HUES6 (cell line): ENCODE results near the gene TRIM2.

ENCODE experiments used
- H3K27ac ChIP-seq: 2 replicates; pipeline ENCODE4 v1.7.0; 2013; ENCODE audit warnings: low read depth, mild to moderate bottlenecking, low read length, inconsistent platforms
- H3K27me3 ChIP-seq: 2 replicates; pipeline ENCODE4 v1.6.1; 2013; ENCODE audit warnings: low read length; ENCODE audit not compliant: control insufficient read depth, insufficient read depth
- H3K36me3 ChIP-seq: 2 replicates; pipeline ENCODE4 v1.6.1; 2013; ENCODE audit warnings: low read length; ENCODE audit not compliant: control insufficient read depth, insufficient read depth
- H3K4me1 ChIP-seq: 2 replicates; pipeline ENCODE4 v1.6.1; 2013; ENCODE audit warnings: low read length; ENCODE audit not compliant: control insufficient read depth, insufficient read depth
- H3K4me3 ChIP-seq: 2 replicates; pipeline ENCODE4 v1.5.1; 2013; ENCODE audit warnings: low read depth, low read length
- H3K9ac ChIP-seq: one replicate; pipeline ENCODE4 v1.6.1; 2013; ENCODE audit warnings: mild to moderate bottlenecking, low read length
- H3K9me3 ChIP-seq: 2 replicates; pipeline ENCODE4 v1.6.1; 2013; ENCODE audit warnings: low read depth, low read length; ENCODE audit not compliant: control insufficient read depth, insufficient read depth

TRIM2 gene

GRCh38 chr4:153248641-153249198 is 44.5 kb downstream of the TRIM2 start:
- Histone ChIP-seq H3K9me3 (no peaks in the 10 kb centered on the region), H3K9ac (peak overlapping the region; percentile 23), H3K4me1 (peaks cover 20% of the 10 kb centered on the region), H3K27ac (no peak overlapping the region), H3K27me3 (no peaks in the 10 kb centered on the region), H3K4me3 (peak overlapping the region; percentile 65), H3K36me3 (no peaks in the 10 kb centered on the region)

DNA sequence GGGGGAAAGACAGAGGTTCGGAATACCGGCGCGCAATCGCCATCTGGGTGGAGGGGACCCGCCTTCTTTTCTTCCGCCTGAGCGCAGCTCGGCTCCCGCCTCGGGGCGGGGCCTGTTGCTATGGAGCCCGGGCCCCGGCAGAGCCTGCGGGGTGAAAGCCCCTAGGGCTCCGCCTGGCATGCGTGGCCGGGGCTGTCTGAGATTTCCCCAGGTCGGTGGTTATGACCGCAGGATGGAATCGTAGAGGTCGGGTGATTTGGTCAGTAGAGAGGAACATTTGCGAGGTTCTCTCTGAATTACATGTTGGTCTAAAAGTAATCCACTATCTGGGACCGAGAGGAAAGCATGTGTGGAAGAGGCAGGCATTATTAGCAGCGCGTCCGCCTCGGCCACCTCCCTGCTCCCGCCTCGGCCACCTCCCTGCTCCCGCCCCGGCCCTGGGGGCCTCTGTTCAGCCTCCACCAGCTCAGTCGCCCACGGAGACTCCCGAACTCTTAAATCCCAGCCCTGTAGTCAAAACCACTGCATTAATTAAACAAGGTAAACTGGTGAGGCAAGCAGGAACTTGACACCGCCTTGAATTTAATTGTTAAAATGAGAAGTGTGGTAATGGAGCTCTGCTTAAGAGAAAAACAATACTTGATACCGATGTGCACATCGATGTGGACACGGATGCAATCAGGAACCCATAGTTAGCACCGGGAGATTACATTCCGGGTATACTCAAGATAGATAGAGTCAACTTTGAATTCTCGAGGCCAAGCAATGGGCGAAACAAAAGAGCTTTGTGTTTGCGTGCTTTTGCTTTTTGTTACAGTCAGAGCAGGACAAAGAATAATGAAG is 45.2 kb downstream of the TRIM2 start:
- Histone ChIP-seq H3K27me3 (no peaks in the 10 kb centered on the region), H3K4me1 (peaks cover 20% of the 10 kb centered on the region), H3K27ac (peak overlapping the region; percentile 36), H3K9ac (peak overlapping the region; percentile 66), H3K4me3 (peak overlapping the region; percentile 65), H3K9me3 (no peaks in the 10 kb centered on the region), H3K36me3 (no peaks in the 10 kb centered on the region)

GRCh38 chr4:153252122-153252521 is 47.9 kb downstream of the TRIM2 start:
- no peaks in the 10 kb centered on the region for H3K36me3 ChIP-seq
- no peaks in the 10 kb centered on the region for H3K27me3 ChIP-seq
- H3K9me3 ChIP-seq: no peaks in the 10 kb centered on the region
- H3K4me3 ChIP-seq: no peak overlapping the region
- no peak overlapping the region for H3K27ac ChIP-seq
- H3K4me1 ChIP-seq: peaks cover 42% of the 10 kb centered on the region
- H3K9ac ChIP-seq: no peak overlapping the region

DNA sequence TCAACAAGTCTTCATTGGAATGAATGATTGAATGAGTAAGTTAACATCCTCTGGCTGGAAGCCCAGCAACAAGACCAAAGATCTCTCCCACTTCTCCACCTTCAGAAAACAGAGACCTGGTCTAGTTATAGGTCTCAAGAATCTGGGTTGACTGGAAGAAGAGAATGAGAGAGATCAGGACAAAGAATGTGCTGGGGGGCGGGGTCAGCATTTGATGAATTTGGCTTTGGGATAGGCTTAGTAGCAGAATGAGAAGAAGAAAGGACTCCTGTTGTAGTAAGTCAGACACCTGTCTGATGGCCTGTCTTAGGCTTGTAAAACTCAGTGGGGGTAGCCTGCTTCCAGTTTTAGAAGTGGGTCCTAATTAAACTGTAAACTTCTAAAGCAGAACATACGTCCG is 51.0 kb downstream of the TRIM2 start:
- H3K9ac ChIP-seq: no peak overlapping the region
- no peaks in the 10 kb centered on the region for H3K9me3 ChIP-seq
- H3K27ac ChIP-seq: no peak overlapping the region
- peaks cover 57% of the 10 kb centered on the region for H3K4me1 ChIP-seq
- H3K27me3 ChIP-seq: no peaks in the 10 kb centered on the region
- no peak overlapping the region for H3K4me3 ChIP-seq
- no peaks in the 10 kb centered on the region for H3K36me3 ChIP-seq

GRCh38 chr4:153257151-153257620 is 52.9 kb downstream of the TRIM2 start:
- peak overlapping the region; percentile 89 for H3K27ac ChIP-seq
- H3K9ac ChIP-seq: peak overlapping the region; percentile 75
- peaks cover 64% of the 10 kb centered on the region for H3K4me1 ChIP-seq
- no peaks in the 10 kb centered on the region for H3K9me3 ChIP-seq
- H3K36me3 ChIP-seq: no peaks in the 10 kb centered on the region
- H3K27me3 ChIP-seq: no peaks in the 10 kb centered on the region
- peak overlapping the region; percentile 70 for H3K4me3 ChIP-seq

- Histone ChIP-seq H3K27me3 (no peaks in the 10 kb centered on the region), H3K4me3 (peak overlapping the region; percentile 70), H3K4me1 (peaks cover 64% of the 10 kb centered on the region), H3K9me3 (peaks cover 5% of the 10 kb centered on the region; the same call in 1 of the 2 replicates), H3K9ac (peak overlapping the region; percentile 75), H3K27ac (peak overlapping the region; percentile 89), H3K36me3 (0 out of 2 replicates have a peak, but pooled peaks cover under 1% of the 10 kb centered on the region)
Measured at GRCh38 chr4:153257991-153258390, 53.7 kb downstream of the TRIM2 start.

DNA sequence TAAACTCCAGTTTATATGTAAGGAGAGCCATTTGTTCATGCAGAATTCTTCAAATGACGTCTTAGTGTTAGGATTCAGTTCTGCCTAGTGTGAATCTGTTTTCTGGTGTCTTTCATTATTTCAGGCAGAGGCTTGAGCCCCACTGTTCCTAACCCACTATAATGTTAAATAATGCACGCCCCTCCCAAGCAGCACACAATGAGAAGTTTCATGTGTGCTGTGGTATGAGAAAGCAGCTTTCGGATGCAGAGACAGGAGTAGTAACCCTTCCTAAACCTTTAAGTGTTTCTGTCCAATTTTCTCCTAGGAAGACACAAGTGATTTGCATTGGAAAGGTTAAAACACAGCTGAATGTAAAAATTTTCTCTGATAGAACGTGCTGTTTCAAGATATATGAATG is 54.5 kb downstream of the TRIM2 start:
- Histone ChIP-seq H3K4me1 (peaks cover 64% of the 10 kb centered on the region), H3K27ac (peak overlapping the region; percentile 89), H3K27me3 (no peaks in the 10 kb centered on the region), H3K9ac (peak overlapping the region; percentile 75), H3K36me3 (0 out of 2 replicates have a peak, but pooled peaks cover 3% of the 10 kb centered on the region), H3K4me3 (peak overlapping the region; percentile 70), H3K9me3 (peaks cover 8% of the 10 kb centered on the region; the same call in 1 of the 2 replicates)

DNA sequence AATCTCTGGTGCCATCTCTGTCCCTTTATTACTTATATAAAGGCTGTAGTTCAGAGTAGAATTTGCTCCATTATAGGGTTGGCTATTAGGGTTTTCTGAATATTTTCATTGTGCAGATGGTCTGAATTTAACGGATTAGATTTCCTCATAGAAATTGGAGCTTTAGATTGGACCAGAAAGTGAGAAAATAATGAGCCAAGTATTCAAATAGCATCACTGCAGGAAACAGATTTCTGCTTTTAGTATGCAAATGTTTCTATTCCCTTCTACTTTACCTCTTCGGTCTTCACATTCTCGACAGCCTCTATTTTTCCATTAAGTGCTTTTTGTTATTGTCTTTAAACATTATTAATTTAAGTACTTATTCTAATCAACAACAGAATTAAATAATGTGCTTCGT is 55.4 kb downstream of the TRIM2 start:
- peaks cover 8% of the 10 kb centered on the region; the same call in 1 of the 2 replicates for H3K9me3 ChIP-seq
- peak overlapping the region; percentile 70 for H3K4me3 ChIP-seq
- peak overlapping the region; percentile 54 for H3K9ac ChIP-seq
- 0 out of 2 replicates have a peak, but pooled peaks cover 3% of the 10 kb centered on the region for H3K36me3 ChIP-seq
- peaks cover 64% of the 10 kb centered on the region for H3K4me1 ChIP-seq
- H3K27ac ChIP-seq: peak overlapping the region; percentile 89; the same call in 1 of the 2 replicates
- H3K27me3 ChIP-seq: no peaks in the 10 kb centered on the region

DNA sequence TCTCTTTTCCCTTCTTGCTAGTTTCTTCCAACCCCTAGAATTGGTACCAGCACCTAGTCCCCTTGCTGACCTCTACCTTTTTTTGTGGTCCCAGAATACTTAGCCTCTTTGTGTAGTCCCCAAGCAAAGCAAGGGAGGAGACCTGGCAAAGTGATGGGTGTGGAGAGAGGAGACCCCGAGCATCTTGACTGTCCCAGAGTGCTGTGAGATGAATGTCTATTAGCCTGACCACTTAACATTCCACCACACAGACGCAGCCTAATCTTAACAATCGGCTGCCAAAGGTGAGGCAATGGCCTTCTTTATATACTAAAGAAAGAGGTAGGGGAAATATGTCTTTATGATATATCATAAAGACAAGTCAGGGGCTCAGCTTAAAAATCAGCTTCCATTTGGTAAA is 55.9 kb downstream of the TRIM2 start:
- Histone ChIP-seq H3K36me3 (0 out of 2 replicates have a peak, but pooled peaks cover 3% of the 10 kb centered on the region), H3K27me3 (no peaks in the 10 kb centered on the region), H3K27ac (peak overlapping the region; percentile 89; the same call in 1 of the 2 replicates), H3K4me1 (peaks cover 59% of the 10 kb centered on the region), H3K4me3 (peak overlapping the region; percentile 70), H3K9me3 (peaks cover 8% of the 10 kb centered on the region; the same call in 1 of the 2 replicates), H3K9ac (peak overlapping the region; percentile 54)

- Histone ChIP-seq H3K4me1 (peaks cover 54% of the 10 kb centered on the region), H3K4me3 (no peak overlapping the region), H3K27ac (peak overlapping the region; percentile 89; the same call in 1 of the 2 replicates)
Measured at GRCh38 chr4:153260553-153261300, 56.5 kb downstream of the TRIM2 start.

More at GRCh38 chr4:153260553-153261300, 56.5 kb downstream of the TRIM2 start:
- Histone ChIP-seq H3K9me3 (peaks cover 8% of the 10 kb centered on the region; the same call in 1 of the 2 replicates), H3K27me3 (no peaks in the 10 kb centered on the region), H3K36me3 (0 out of 2 replicates have a peak, but pooled peaks cover 3% of the 10 kb centered on the region), H3K9ac (no peak overlapping the region)
